Suprapubic skin (tissue), 4 donors: ENCODE results near the gene AKT2. TPM values are rescaled to one million over a fixed set of nuclear protein-coding genes. Genes with fewer than 3 reads are reported as not detected.

Experiments
- DNase-seq, 2 donors: peaks; one replicate each; pipeline ENCODE4 v3.0.0-alpha.2; 2019; ENCODE audit warnings: low spot score in 2 of 2
- H3K27ac ChIP-seq: fragments of 200-600 bp; sonication (generic); one replicate; pipeline ENCODE4 v1.5.1; 2019
- H3K27me3 ChIP-seq: fragments of 200-600 bp; sonication (generic); one replicate; pipeline ENCODE4 v1.5.1; 2019
- H3K36me3 ChIP-seq: fragments of 200-600 bp; sonication (generic); one replicate; pipeline ENCODE4 v1.5.1; 2019
- H3K4me1 ChIP-seq: fragments of 200-600 bp; sonication (generic); one replicate; pipeline ENCODE4 v1.5.1; 2019
- H3K4me3 ChIP-seq: fragments of 200-600 bp; sonication (generic); one replicate; pipeline ENCODE4 v1.5.1; 2019; ENCODE audit warnings: mild to moderate bottlenecking
- H3K9me3 ChIP-seq: fragments of 200-600 bp; sonication (generic); one replicate; pipeline ENCODE4 v1.5.1; 2019
- EP300 ChIP-seq: sonication (generic); formaldehyde crosslinking; IDR thresholded peaks from one replicate; pipeline ENCODE4 v1.6.1; 2017; ENCODE audit warnings: antibody characterized with exemption
- POLR2A ChIP-seq, 2 donors: fragments of 450-650 bp; IDR thresholded peaks; one replicate each; pipeline ENCODE4 v1.6.1; 2017; ENCODE audit warnings: antibody characterized with exemption in 2 of 2, mild to moderate bottlenecking in 2 of 2, moderate library complexity in 2 of 2
- POLR2AphosphoS5 ChIP-seq, 3 donors: sonication (generic); formaldehyde crosslinking; IDR thresholded peaks; one replicate each; pipeline ENCODE4 v1.6.1; 2017; ENCODE audit warnings: antibody characterized with exemption in 3 of 3
- WGBS: methylation state at CpG from one replicate; pipeline ENCODE4 v1.1.5; 2018; 5-methylcytosine and 5-hydroxymethylcytosine counted together
- total RNA-seq, 4 donors: library from RNA; depleted of rRNA; stranded (reverse); fragments of >200 nt; gene quantifications; one replicate each; pipeline ENCODE4 v1.1.0, GENCODE V29; 2016
- TF ChIP-seq, protein P1 (sequence below), 2 donors: fragments of 200-600 bp in 1 of 2; fragments of 450-650 bp in 1 of 2; sonication (generic) in 1 of 2; IDR thresholded peaks; one replicate each; pipeline ENCODE4 v1.5.1; 2016 to 2019; ENCODE audit warnings: antibody characterized with exemption in 2 of 2, mild to moderate bottlenecking in 1 of 2, moderate library complexity in 1 of 2

Gene AKT2
- total RNA-seq, 4 donors from 2014 or later = 76.4 to 146 (median 92.3) TPM

DNA sequence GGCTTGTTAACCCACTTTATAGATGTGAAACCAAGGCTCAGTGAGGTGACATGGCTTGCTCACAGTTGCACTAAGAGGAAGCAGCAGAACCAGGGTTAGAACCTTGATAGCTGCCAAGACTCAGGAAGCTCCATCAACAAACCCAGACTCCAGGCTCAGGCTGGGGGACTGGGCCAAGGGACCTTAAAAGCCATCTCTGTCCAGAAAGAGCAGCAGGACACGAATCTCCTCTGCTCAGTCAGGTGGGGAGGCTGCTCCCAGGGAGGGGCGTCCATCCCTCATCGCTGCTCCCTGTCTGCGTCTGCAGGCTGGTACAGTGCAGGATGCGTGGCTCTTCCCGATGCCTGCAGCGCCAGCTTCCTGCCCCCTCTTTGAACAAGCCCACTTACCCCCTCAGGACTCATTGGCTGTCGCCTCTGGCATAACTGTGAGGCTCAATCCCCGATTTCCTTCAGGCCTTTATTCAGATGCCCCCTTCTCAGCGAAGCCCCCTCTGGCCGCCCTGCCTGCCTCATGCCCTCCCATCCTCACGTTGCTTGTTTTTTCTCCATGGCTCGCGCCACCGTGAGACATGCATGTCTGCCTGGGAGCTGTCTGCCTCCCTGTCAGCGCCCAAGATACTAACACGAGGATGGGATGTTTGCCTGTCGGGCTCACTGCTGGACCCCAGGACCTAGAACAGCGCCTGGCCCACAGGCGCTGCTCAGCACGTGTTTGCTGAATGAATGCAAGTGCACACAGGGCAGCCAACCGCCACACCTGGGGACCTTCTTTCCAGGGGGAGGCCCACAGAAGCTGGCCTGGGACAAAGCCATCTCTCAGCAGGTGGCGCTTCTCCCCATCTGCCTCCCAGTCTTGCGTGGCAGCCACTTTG lies 21.5 kb downstream of the AKT2 start:
- H3K27me3 ChIP-seq = no peaks in the 10 kb centered on the region
- H3K36me3 ChIP-seq = peaks cover 32% of the 10 kb centered on the region
- no peak for TF ChIP-seq EP300
- TF ChIP-seq, protein P1, sequence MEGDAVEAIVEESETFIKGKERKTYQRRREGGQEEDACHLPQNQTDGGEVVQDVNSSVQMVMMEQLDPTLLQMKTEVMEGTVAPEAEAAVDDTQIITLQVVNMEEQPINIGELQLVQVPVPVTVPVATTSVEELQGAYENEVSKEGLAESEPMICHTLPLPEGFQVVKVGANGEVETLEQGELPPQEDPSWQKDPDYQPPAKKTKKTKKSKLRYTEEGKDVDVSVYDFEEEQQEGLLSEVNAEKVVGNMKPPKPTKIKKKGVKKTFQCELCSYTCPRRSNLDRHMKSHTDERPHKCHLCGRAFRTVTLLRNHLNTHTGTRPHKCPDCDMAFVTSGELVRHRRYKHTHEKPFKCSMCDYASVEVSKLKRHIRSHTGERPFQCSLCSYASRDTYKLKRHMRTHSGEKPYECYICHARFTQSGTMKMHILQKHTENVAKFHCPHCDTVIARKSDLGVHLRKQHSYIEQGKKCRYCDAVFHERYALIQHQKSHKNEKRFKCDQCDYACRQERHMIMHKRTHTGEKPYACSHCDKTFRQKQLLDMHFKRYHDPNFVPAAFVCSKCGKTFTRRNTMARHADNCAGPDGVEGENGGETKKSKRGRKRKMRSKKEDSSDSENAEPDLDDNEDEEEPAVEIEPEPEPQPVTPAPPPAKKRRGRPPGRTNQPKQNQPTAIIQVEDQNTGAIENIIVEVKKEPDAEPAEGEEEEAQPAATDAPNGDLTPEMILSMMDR (IDR thresholded peaks at IDR 0.05) = no peak
- DNase-seq = no peak
- WGBS = 91% methylated on average over 21 of the region's 24 CpGs
- H3K4me1 ChIP-seq = peaks cover 11% of the 10 kb centered on the region
- H3K9me3 ChIP-seq = no peaks in the 10 kb centered on the region
- no peak overlapping the region for H3K4me3 ChIP-seq
- no peak overlapping the region for H3K27ac ChIP-seq

DNA sequence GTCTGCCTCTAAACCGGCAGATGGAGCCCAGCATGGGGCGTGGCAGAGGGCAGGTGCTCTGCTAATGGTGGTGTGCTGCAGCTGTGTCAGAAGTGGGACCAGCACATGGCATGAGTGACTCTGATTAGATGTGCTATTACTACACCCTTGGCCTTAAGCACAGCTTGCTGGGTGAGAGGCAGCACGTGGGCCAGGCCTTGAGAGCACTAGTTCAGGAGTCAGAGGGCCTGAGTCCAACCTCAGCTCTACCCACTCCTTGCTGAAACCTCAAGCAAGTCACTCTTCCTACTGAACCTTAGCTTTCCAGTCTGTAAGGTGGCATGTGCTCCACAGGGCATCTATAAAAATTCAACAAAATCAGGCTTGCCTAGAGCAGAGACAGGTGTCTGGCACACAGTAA lies 22.7 kb downstream of the AKT2 start:
- Histone ChIP-seq H3K4me1 (peaks cover 8% of the 10 kb centered on the region), H3K4me3 (no peak overlapping the region), H3K27ac (no peak overlapping the region), H3K27me3 (no peaks in the 10 kb centered on the region), H3K36me3 (peaks cover 32% of the 10 kb centered on the region), H3K9me3 (no peaks in the 10 kb centered on the region)
- DNase-seq = no peak
- 81% methylated on average over 3 of the region's 3 CpGs for WGBS
- TF ChIP-seq POLR2A (IDR thresholded peaks at IDR 0.05) (no peak), EP300 (no peak)

DNA sequence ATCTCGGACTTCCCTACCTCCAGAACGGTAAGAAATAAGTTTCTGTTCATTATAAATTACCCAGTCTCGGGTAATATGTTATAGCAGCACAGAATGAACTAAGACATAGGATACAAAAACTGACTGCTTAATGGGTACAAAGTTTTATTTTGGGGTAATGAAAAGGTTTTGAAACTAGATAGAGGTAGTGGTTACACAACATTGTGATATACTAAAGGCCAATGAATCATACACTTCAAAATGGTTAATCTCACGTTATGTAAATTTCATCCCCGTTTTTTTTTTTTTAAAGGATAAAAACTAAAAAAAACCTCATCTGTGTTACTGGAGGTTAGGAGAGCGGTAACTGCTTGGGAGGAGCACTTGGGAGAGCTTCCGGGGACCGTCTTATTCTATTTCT lies 23.5 kb downstream of the AKT2 start:
- WGBS = 76% methylated on average over 8 of the region's 8 CpGs
- H3K4me1 ChIP-seq = peaks cover 16% of the 10 kb centered on the region
- no peaks in the 10 kb centered on the region for H3K27me3 ChIP-seq
- no peaks in the 10 kb centered on the region for H3K9me3 ChIP-seq
- H3K36me3 ChIP-seq = peaks cover 35% of the 10 kb centered on the region
- no peak for DNase-seq
- TF ChIP-seq POLR2A (IDR thresholded peaks at IDR 0.05) (no peak), POLR2AphosphoS5 (IDR thresholded peaks at IDR 0.05) (no peak), EP300 (no peak)
- TF ChIP-seq, protein P1 (IDR thresholded peaks at IDR 0.05) = no peak
- H3K4me3 ChIP-seq = no peak overlapping the region
- no peak overlapping the region for H3K27ac ChIP-seq

DNA sequence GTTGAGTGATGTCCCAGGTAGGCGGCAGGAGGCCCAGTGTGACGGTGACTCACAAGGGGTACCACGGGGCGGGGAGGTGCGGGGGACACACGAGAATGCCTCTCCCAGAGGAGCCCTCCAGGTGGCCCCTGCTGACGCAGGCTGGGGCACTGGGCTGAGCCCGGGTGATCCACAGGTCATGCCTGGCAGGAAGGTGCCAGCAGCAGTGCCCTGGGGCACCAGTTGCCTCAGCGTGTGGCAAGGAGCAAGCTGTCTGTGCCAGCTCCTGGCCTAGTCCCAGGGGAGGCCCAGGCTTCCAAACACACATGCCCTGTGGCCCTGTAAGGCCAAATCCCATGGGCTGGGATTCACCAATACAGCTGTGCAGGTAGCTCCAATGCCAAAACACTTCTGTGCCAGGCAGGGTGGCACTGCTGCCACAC lies 28.0 kb downstream of the AKT2 start:
- H3K36me3 ChIP-seq = peaks cover 40% of the 10 kb centered on the region
- WGBS = 56% methylated on average over 9 of the region's 9 CpGs
- H3K27ac ChIP-seq = no peak overlapping the region
- no peak overlapping the region for H3K4me3 ChIP-seq
- H3K27me3 ChIP-seq = no peaks in the 10 kb centered on the region
- no peaks in the 10 kb centered on the region for H3K9me3 ChIP-seq
- TF ChIP-seq POLR2A (IDR thresholded peaks at IDR 0.05) (no peak), POLR2AphosphoS5 (IDR thresholded peaks at IDR 0.05) (no peak), EP300 (no peak)
- TF ChIP-seq, protein P1 (IDR thresholded peaks at IDR 0.05) = no peak
- DNase-seq = no peak
- peaks cover 16% of the 10 kb centered on the region for H3K4me1 ChIP-seq

DNA sequence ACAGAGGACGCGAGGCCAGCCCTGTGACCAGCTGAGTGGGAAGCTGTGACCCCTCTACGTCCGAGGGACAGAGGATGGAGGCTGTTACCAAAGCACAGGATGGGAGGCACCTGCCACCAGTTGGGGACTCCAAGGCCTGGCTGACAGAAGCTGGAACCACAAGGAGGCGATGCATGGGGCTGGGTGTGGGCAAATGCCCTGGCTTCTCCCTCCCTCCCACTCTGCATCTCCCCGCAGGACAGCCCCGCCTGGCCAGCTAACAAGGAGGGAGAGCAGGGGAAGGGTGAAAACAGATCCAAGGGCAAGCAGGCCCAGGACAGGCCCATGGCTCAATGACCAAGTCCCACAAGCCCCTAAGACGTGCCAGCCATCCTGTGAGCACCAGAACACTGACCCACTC lies 28.6 kb downstream of the AKT2 start:
- Histone ChIP-seq H3K36me3 (peaks cover 44% of the 10 kb centered on the region), H3K9me3 (no peaks in the 10 kb centered on the region), H3K4me3 (no peak overlapping the region), H3K27ac (no peak overlapping the region), H3K4me1 (peaks cover 16% of the 10 kb centered on the region), H3K27me3 (no peaks in the 10 kb centered on the region)
- no peak for DNase-seq
- WGBS = 86% methylated on average over 8 of the region's 8 CpGs
- TF ChIP-seq, protein P1 (IDR thresholded peaks at IDR 0.05) = no peak
- TF ChIP-seq POLR2AphosphoS5 (IDR thresholded peaks at IDR 0.05) (no peak), EP300 (no peak), POLR2A (IDR thresholded peaks at IDR 0.05) (no peak)
